Kidney (tissue), 14 donors: ENCODE data around the gene GFI1B. TPM values are rescaled to one million over a fixed set of nuclear protein-coding genes. Genes with fewer than 3 reads are reported as not detected.

Experiments used
- DNase-seq, 5 donors: peaks; one replicate each; pipeline ENCODE4 v3.0.0-alpha.2; 2013 to 2020
- FAIRE-seq: peaks from 2 replicates; lab custom pipeline; 2012; peaks lifted over from hg19 to GRCh38; lab: Jason Lieb, UNC
- H3K27ac ChIP-seq, 2 donors: one replicate each; pipeline ENCODE4 v1.7.0; 2013; ENCODE audit warnings: low read depth in 2 of 2, low read length in 2 of 2, inconsistent platforms in 1 of 2
- H3K27me3 ChIP-seq: one replicate; pipeline ENCODE4 v1.7.1; 2013; ENCODE audit warnings: low read length, inconsistent platforms; ENCODE audit not compliant: control insufficient read depth, insufficient read depth
- H3K36me3 ChIP-seq, 3 donors: one replicate each; pipeline versions ENCODE4 v1.7.0 to v1.7.1; 2013; ENCODE audit warnings: low read length in 3 of 3, control low read depth in 1 of 3, inconsistent platforms in 1 of 3; ENCODE audit not compliant: insufficient read depth in 3 of 3, control insufficient read depth in 2 of 3
- H3K4me1 ChIP-seq, 3 donors: one replicate each; pipeline versions ENCODE4 v1.7.0 to v1.7.1; 2013; ENCODE audit warnings: low read length in 3 of 3, inconsistent platforms in 1 of 3, low read depth in 1 of 3; ENCODE audit not compliant: control insufficient read depth in 2 of 3, insufficient read depth in 2 of 3
- H3K4me3 ChIP-seq, 3 donors: one replicate each; pipeline versions ENCODE4 v1.7.0 to v1.8.1; 2013; ENCODE audit warnings: low read length in 3 of 3, control low read depth in 1 of 3, inconsistent platforms in 1 of 3
- H3K9ac ChIP-seq, 3 donors: one replicate each; pipeline versions ENCODE4 v1.7.0 to v1.7.1; 2013; ENCODE audit warnings: low read length in 3 of 3, control low read depth in 1 of 3, inconsistent platforms in 1 of 3
- H3K9me3 ChIP-seq, 3 donors: one replicate each; pipeline versions ENCODE4 v1.7.0 to v1.7.1; 2013; ENCODE audit warnings: low read length in 3 of 3, control low read depth in 1 of 3, inconsistent platforms in 1 of 3; ENCODE audit not compliant: control insufficient read depth in 2 of 3, insufficient read depth in 1 of 3
- intact Hi-C: fragments of 100-400 bp; cut with DNase I; formaldehyde crosslinking; loops from one replicate; pipeline ENCODE4 v1.11.1; 2022
- polyA plus RNA-seq: library from polyadenylated mRNA; stranded (reverse); fragments of 350-450 nt; fragmentation: Illumina TruSeq; extraction: RNeasy Lipid Tissue Mini Kit (QIAGEN cat#74804); gene quantifications from one replicate; pipeline ENCODE4 v1.2.3, GENCODE V29; 2014; ENCODE audit warnings: low read depth, low replicate concordance; ENCODE audit not compliant: insufficient read depth
- total RNA-seq: library from RNA; stranded (reverse); fragmentation: NEBNext Ultra II Directional; extraction: Animal tissue kit (Norgen Biotek cat#: 25700); gene quantifications from one replicate; pipeline ENCODE4 v1.2.1, GENCODE V29; 2021
- TF ChIP-seq, protein P1 (sequence below): IDR thresholded peaks from 3 replicates; pipeline ENCODE4 v1.5.1; 2012; ENCODE audit warnings: mild to moderate bottlenecking, moderate library complexity, borderline replicate concordance; ENCODE audit not compliant: insufficient read depth; ENCODE audit errors: extremely low read depth
- donor health status: control.
- donor health status: control.
- donor health status: control.
- donor health status: control.
- donor health status: control.
- donor health status: DM: yes; HTN: yes; CAD: no.
- donor health status: Normal renal cell carcinoma (clear cell type).

The GFI1B gene
- total and polyA plus RNA-seq, 2 donors from 2014 or later = 0.28 TPM; not detected in 1

DNA sequence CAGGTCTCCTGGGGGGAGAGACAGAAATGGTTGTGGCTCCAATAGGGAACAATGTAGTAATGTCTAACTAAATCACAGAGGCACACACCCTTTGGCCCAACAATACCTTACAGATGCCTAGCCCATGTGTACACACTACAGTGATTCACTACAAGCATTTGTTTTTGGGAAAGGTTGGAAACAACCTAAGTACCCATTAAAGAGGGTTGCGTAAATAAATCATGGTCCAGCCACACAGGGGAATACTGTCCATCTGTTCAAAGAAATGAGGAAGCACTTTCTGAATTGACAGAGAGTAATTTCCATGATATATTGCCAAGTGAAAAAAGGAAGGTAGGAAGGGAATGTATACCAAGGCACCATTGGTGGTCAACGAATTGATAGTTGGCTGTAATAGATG, 30.3 kb downstream of the GFI1B start:
- TF ChIP-seq, protein P1, sequence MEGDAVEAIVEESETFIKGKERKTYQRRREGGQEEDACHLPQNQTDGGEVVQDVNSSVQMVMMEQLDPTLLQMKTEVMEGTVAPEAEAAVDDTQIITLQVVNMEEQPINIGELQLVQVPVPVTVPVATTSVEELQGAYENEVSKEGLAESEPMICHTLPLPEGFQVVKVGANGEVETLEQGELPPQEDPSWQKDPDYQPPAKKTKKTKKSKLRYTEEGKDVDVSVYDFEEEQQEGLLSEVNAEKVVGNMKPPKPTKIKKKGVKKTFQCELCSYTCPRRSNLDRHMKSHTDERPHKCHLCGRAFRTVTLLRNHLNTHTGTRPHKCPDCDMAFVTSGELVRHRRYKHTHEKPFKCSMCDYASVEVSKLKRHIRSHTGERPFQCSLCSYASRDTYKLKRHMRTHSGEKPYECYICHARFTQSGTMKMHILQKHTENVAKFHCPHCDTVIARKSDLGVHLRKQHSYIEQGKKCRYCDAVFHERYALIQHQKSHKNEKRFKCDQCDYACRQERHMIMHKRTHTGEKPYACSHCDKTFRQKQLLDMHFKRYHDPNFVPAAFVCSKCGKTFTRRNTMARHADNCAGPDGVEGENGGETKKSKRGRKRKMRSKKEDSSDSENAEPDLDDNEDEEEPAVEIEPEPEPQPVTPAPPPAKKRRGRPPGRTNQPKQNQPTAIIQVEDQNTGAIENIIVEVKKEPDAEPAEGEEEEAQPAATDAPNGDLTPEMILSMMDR = no peak
- Histone ChIP-seq H3K9me3 (no peaks in the 10 kb centered on the region), H3K4me3 (no peak overlapping the region), H3K27ac (no peak overlapping the region), H3K36me3 (no peaks in the 10 kb centered on the region), H3K4me1 (no peaks in the 10 kb centered on the region), H3K9ac (no peak overlapping the region), H3K27me3 (no peaks in the 10 kb centered on the region)
- FAIRE-seq (no peak), DNase-seq (no peak)
- intact Hi-C loops = no loop called here

- Histone ChIP-seq H3K27ac (no peak overlapping the region), H3K27me3 (no peaks in the 10 kb centered on the region), H3K9ac (no peak overlapping the region), H3K4me3 (no peak overlapping the region), H3K36me3 (no peaks in the 10 kb centered on the region), H3K4me1 (no peaks in the 10 kb centered on the region), H3K9me3 (no peaks in the 10 kb centered on the region)
- FAIRE-seq = no peak
- TF ChIP-seq, protein P1 = no peak
- DNase-seq = no peak
- intact Hi-C loops = no loop called here
Measured at GRCh38 chr9:133009906-133010582, 31.6 kb downstream of the GFI1B start.

DNA sequence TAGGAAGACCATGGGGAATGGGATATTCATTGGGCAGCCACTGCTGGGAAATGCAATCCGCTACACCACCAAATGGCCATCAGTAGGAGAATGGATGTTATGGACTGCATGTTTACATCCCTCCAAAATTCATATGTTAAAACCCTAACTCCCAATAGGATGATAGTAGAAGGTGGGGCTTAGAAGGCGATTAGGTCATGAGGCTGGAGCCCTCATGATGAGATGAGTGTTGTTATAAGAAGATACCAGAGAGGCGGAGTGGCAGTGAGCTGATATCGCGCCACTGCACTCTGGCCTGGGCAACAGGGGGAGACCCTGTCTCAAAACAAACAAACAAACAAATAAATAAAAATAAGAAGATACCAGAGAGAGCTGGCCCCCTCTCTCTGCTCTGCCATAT, 36.2 kb downstream of the GFI1B start:
- intact Hi-C loops = no loop called here
- FAIRE-seq (no peak), DNase-seq (peak in 1 of 5 donors; percentile 5)
- H3K27ac ChIP-seq = no peak overlapping the region
- peaks cover 0 to 3% (median 0%) of the 10 kb centered on the region in 3 donors for H3K9me3 ChIP-seq
- H3K4me3 ChIP-seq = no peak overlapping the region
- H3K36me3 ChIP-seq = no peaks in the 10 kb centered on the region
- no peak overlapping the region for H3K9ac ChIP-seq
- no peaks in the 10 kb centered on the region for H3K4me1 ChIP-seq
- no peaks in the 10 kb centered on the region for H3K27me3 ChIP-seq
- TF ChIP-seq, protein P1 = no peak
